IPS-20b (cell line): ENCODE results near the gene SSTR3.

ENCODE experiments used
- H3K27ac ChIP-seq: one replicate; pipeline ENCODE4 v1.5.1; 2013; ENCODE audit warnings: low read length
- H3K27me3 ChIP-seq: 2 replicates; pipeline ENCODE4 v1.6.1; 2013; ENCODE audit warnings: mild to moderate bottlenecking, low read length, inconsistent platforms; ENCODE audit not compliant: insufficient read depth
- H3K36me3 ChIP-seq: 2 replicates; pipeline ENCODE4 v1.6.1; 2013; ENCODE audit warnings: low read depth, mild to moderate bottlenecking, inconsistent platforms, low read length, moderate library complexity; ENCODE audit not compliant: insufficient read depth
- H3K4me1 ChIP-seq: 2 replicates; pipeline ENCODE4 v1.6.1; 2013; ENCODE audit warnings: mild to moderate bottlenecking, control low read depth, inconsistent platforms, low read length, moderate library complexity; ENCODE audit not compliant: insufficient read depth
- H3K4me3 ChIP-seq: 2 replicates; pipeline ENCODE4 v1.5.1; 2013; ENCODE audit warnings: mild to moderate bottlenecking, low read length, inconsistent platforms
- H3K9ac ChIP-seq: 2 replicates; pipeline ENCODE4 v1.6.1; 2013; ENCODE audit warnings: low read depth, mild to moderate bottlenecking, inconsistent platforms, low read length, moderate library complexity
- H3K9me3 ChIP-seq: 2 replicates; pipeline ENCODE4 v1.6.1; 2013; ENCODE audit warnings: mild to moderate bottlenecking, low read depth, low read length, inconsistent platforms; ENCODE audit not compliant: insufficient read depth

SSTR3 gene

GRCh38 chr22:37230673-37231405 is 18.6 kb upstream of the SSTR3 start:
- no peak overlapping the region for H3K9ac ChIP-seq
- no peaks in the 10 kb centered on the region for H3K9me3 ChIP-seq
- H3K4me3 ChIP-seq = no peak overlapping the region
- H3K36me3 ChIP-seq = no peaks in the 10 kb centered on the region
- H3K27ac ChIP-seq = no peak overlapping the region
- no peaks in the 10 kb centered on the region for H3K27me3 ChIP-seq
- H3K4me1 ChIP-seq = no peaks in the 10 kb centered on the region

- Histone ChIP-seq H3K9me3 (no peaks in the 10 kb centered on the region), H3K27ac (no peak overlapping the region), H3K9ac (no peak overlapping the region)
These were observed 17.8 kb upstream of the SSTR3 start for GRCh38 chr22:37229805-37230672.

GRCh38 chr22:37229012-37229804 is 16.9 kb upstream of the SSTR3 start:
- H3K27me3 ChIP-seq = no peaks in the 10 kb centered on the region
- H3K4me3 ChIP-seq = no peak overlapping the region
- H3K9ac ChIP-seq = no peak overlapping the region
- H3K9me3 ChIP-seq = no peaks in the 10 kb centered on the region
- no peaks in the 10 kb centered on the region for H3K36me3 ChIP-seq
- no peaks in the 10 kb centered on the region for H3K4me1 ChIP-seq
- no peak overlapping the region for H3K27ac ChIP-seq

More at GRCh38 chr22:37229805-37230672, 17.8 kb upstream of the SSTR3 start:
- no peak overlapping the region for H3K4me3 ChIP-seq
- H3K4me1 ChIP-seq = no peaks in the 10 kb centered on the region
- no peaks in the 10 kb centered on the region for H3K27me3 ChIP-seq
- no peaks in the 10 kb centered on the region for H3K36me3 ChIP-seq

GRCh38 chr22:37228106-37229011 is 16.1 kb upstream of the SSTR3 start:
- Histone ChIP-seq H3K9me3 (no peaks in the 10 kb centered on the region), H3K4me1 (no peaks in the 10 kb centered on the region), H3K4me3 (no peak overlapping the region), H3K9ac (no peak overlapping the region), H3K27me3 (no peaks in the 10 kb centered on the region), H3K36me3 (no peaks in the 10 kb centered on the region), H3K27ac (no peak overlapping the region)

GRCh38 chr22:37226514-37226913 is 14.2 kb upstream of the SSTR3 start:
- Histone ChIP-seq H3K27me3 (no peaks in the 10 kb centered on the region), H3K4me1 (no peaks in the 10 kb centered on the region), H3K9me3 (no peaks in the 10 kb centered on the region), H3K9ac (no peak overlapping the region), H3K36me3 (no peaks in the 10 kb centered on the region), H3K27ac (no peak overlapping the region), H3K4me3 (no peak overlapping the region)

- Histone ChIP-seq H3K9me3 (no peaks in the 10 kb centered on the region), H3K36me3 (no peaks in the 10 kb centered on the region), H3K27me3 (no peaks in the 10 kb centered on the region), H3K27ac (no peak overlapping the region), H3K9ac (no peak overlapping the region), H3K4me3 (no peak overlapping the region), H3K4me1 (no peaks in the 10 kb centered on the region)
These were observed 13.8 kb upstream of the SSTR3 start for GRCh38 chr22:37226087-37226486.

- no peaks in the 10 kb centered on the region for H3K4me1 ChIP-seq
- no peak overlapping the region for H3K27ac ChIP-seq
- H3K36me3 ChIP-seq = no peaks in the 10 kb centered on the region
- no peak overlapping the region for H3K9ac ChIP-seq
- no peaks in the 10 kb centered on the region for H3K27me3 ChIP-seq
- no peaks in the 10 kb centered on the region for H3K9me3 ChIP-seq
- no peak overlapping the region for H3K4me3 ChIP-seq
These were observed 13.2 kb upstream of the SSTR3 start for GRCh38 chr22:37225481-37225880.

GRCh38 chr22:37224757-37225420 is 12.6 kb upstream of the SSTR3 start:
- no peak overlapping the region for H3K27ac ChIP-seq

GRCh38 chr22:37223965-37224551 is 11.8 kb upstream of the SSTR3 start:
- H3K27me3 ChIP-seq = peaks cover 6% of the 10 kb centered on the region; the same call in 1 of the 2 replicates
- H3K4me1 ChIP-seq = no peaks in the 10 kb centered on the region
- H3K9ac ChIP-seq = no peak overlapping the region
- no peaks in the 10 kb centered on the region for H3K36me3 ChIP-seq
- H3K4me3 ChIP-seq = no peak overlapping the region
- no peak overlapping the region for H3K27ac ChIP-seq
- H3K9me3 ChIP-seq = no peaks in the 10 kb centered on the region

More at GRCh38 chr22:37224757-37225420, 12.6 kb upstream of the SSTR3 start:
- H3K9ac ChIP-seq = no peak overlapping the region
- no peaks in the 10 kb centered on the region for H3K9me3 ChIP-seq
- H3K36me3 ChIP-seq = no peaks in the 10 kb centered on the region
- H3K4me3 ChIP-seq = no peak overlapping the region
- no peaks in the 10 kb centered on the region for H3K4me1 ChIP-seq
- no peaks in the 10 kb centered on the region for H3K27me3 ChIP-seq

- Histone ChIP-seq H3K9me3 (no peaks in the 10 kb centered on the region), H3K4me1 (no peaks in the 10 kb centered on the region), H3K27ac (no peak overlapping the region), H3K4me3 (no peak overlapping the region), H3K9ac (no peak overlapping the region), H3K36me3 (no peaks in the 10 kb centered on the region), H3K27me3 (peaks cover 10% of the 10 kb centered on the region; the same call in 1 of the 2 replicates)
These were observed 10.2 kb upstream of the SSTR3 start for GRCh38 chr22:37222440-37222971.
